Stimulated activated CD4-positive, alpha-beta T cell treated with anti-CD3 and anti-CD28 coated beads, Interleukin-12 subunit alpha, Interleukin-12 subunit beta, amount 100 ng/mL, for 48 hours (primary cell): Measurements from ENCODE around the gene PTPRN2.
"Not testable (repeated sequence)": the region's sequence is repeated elsewhere in the genome, so short reads cannot be mapped to it uniquely, and the experiment has no call there.

Experiments used
- DNase-seq, 3 donors: peaks; one replicate each; pipeline ENCODE4 v3.0.0-alpha.2; 2020; ENCODE audit warnings: low read depth in 2 of 3, low spot score in 1 of 3

PTPRN2 gene

DNA sequence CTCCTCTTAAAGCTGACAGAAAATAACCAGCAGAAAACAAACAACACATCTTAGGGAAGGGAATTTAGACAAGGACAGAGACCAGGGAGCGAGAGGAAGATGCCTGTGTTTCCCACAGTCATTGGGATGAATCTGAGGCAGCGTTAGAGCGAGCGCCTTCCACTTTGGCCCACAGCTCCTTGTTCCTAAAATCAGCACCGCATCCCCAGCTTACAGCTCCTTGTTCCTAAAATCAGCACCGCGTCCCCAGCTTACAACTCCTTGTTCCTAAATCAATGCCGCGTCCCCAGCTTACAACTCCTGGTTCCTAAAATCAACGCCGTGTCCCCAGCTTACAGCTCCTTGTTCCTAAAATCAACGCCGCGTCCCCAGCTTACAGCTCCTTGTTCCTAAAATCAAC is 593.3 kb downstream of the PTPRN2 start:
- no peak for DNase-seq

DNA sequence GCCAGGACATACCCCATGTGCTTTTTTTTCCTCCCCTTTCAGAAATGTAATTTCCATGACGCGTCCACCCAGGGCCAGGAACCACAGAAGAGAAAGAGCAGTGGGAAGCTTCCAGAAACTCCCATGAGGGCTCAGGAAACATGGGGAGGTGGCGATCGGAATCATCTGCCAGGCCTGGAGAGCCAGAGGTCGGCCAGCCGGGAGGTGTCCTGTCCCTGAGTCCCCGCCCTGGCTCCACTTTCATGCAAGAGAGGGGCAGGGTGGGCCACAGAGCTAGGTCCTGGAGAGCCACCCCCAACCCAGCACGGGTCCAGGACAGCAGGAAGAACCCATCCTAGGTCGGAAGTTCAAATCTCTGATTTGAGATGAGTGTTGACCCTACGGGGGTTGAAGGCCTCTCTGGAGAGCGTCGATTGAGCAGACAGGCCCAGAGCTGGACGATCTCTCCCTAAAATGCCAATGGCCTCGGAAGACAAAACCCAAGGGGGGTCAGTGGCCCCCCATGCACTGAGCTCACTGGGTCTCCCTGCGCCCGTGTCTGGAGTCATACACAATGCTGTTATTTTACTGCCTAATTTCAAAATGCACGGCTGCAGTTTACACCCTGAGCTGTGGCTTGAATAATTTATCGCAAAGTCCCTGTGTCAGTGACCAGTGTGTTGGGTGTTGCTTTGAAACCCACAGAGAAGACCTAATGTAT is 594.1 kb downstream of the PTPRN2 start:
- no peak for DNase-seq

DNA sequence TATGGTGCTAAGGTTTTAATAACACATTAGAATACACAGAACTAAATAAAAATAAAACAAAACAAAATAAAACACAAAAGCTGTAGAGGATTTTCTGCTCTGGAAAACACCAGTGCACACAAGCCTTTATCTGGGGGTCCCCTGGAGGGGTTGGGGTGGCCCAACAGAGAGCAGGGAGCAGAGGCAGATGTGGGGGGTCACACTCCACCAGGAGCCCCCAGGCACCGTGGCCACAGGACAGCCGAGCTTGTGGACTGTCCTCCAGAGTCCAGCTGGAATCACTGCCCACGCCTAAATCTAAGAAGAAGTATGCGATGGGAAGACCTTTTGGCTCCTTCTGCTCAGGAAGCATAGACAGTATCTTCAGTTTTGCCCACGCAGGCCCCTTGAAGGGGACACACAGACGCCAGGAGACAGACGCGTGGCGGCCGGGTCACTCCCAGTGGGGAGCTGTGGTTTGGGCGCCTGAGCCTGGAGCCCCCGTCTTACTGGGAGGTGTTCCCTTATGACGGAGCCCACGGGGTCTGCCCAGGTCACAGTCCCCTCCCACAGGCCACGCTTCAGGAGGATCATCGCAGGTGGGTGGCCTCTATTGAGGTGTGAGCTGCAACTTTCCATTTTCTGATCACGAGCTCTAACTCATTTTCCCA is 595.0 kb downstream of the PTPRN2 start:
- no peak for DNase-seq

DNA sequence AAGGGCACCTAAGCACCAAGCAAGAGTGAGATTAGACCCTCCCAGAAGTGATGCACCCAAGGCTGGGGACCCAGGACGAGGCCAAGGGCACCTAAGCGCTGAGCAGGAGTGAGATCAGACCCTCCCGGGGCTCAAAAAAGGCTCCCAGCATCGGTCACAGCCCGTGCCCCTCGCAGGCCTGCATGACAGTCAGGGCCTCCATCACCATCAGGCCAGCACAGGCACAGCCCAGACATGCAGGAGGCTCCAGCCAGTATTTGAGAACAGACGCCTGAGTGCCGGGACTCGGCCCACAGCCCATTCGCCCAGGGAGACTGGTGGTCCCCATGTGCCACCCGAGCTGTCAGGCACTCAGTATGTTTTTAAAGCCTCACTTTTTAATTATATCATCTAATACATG is 595.9 kb downstream of the PTPRN2 start:
- no peak for DNase-seq

DNA sequence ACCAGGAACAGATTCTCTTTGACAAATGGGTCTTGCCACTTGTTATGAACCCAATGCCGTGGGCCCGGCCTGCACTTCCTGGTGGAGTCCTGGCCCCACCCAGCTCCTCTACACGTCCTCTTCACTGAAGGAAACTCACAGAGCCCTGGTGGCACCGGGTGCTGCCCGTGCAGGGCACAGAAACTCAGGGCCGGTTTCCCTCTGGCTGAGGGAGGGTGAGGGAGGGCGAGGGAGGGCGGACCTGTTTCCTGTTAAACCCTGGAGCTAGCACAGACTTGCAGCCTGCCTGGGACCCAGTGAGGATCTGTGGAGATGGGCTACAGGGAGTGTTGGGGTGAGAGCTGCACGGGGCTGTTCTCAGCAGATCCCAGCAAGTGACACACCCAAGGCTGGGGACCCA is 596.3 kb downstream of the PTPRN2 start:
- no peak for DNase-seq

DNA sequence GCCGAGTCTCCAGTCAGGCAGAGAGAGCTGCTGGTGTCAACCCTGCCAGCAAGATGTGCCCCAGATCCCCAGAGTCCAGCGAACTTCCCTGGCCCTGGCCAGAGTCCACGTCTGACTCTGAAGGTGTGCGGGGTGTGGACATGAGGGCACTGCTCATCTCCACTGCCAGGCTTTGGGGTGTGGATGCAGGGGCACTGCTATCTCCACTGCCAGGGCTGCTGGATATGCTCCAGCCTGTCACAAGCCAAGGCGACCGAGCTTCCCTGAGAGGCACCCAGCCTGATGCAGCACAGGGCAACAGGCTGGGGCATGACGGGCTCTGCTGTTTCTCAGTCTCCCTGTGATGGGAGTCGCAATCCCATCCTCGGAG is 596.8 kb downstream of the PTPRN2 start:
- DNase-seq: no peak

DNA sequence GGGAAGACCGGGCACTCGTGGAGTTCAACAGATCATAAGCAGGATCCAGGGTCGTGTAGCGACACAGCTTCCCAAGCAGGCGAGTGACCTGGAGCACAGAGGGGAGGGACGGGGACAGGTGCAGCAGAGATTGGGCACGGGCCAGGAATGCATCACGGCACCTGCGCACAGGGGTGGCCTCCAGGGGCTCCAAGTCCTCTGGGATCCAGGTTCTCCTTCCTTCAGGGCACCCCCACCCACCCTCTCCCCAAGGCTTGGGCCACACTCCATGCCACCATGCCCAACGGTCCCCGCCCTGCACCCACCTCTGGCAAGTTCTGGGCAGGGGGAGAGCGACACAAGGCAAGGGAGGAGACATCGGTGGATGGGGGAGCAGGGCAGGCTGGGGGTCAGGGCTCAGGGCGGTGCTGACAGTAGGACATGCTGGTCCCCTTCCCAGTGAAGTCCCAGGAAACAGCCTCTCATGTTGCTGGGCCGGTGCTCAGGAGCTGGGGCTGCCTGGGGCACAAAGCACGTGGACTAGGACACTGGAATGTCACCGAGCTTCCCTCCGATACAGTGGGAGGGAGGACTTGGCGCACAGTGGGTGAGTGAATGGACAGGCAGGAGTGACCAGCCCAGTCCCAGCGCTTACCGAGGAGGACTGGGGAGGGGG is 597.3 kb downstream of the PTPRN2 start:
- DNase-seq: no peak

DNA sequence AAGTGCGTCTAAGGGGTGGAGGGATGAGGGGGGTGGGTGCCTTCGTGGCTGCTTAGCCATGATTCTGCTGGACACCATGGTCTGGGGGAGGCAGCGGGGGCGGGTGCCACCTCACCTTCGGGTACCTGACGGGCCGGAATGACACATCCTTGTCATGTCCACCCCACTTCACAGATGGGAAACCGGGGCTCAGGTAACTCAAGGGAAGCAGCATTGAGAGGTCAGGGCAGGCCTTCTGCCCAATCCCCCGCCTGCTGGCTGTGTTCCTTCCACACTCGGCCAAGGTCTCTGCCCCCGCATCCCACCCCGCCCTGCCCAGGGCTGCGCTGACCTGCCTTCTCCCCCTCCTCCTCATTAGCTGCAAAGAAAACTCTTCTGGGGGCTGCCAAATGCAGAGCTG is 598.0 kb downstream of the PTPRN2 start:
- no peak for DNase-seq

DNA sequence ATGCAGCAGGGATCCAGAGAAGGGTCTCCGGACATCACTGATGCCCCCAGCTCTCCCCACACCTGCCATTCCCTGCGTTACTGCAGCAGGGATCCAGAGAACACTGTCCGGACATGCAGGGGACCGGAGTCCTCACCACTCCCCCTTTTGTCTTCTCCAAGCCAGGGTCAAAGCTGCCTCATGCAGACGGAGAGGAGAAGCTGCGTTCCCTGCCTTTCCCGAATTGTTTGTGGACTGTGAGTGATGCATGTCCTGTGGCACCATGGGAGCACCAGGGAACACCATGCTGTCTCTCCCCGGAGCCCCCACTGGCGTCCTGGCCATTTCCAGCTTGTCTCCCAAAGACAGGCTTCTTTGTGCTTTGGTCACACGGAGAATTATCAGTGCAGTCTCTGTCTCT is 599.7 kb downstream of the PTPRN2 start:
- no peak for DNase-seq

DNA sequence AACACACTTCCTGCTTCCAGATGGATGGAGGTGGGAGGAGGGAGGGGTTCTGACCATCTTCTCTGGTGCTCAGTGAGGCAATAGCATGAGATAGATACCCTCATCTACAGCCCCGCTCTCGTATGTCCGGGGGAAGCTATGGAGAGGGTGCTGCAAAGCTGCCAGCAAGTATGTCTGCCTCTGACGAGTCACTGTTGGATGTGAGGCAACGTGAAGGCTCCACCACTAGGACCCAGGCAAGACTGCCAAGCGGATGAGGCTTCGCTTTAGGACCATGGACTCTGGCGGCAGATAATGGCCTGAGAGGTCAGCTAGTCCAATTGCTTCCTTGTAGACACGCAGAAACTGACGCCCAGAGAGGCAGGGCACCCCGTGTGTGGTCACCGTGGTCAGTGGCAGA is 601.6 kb downstream of the PTPRN2 start:
- DNase-seq: no peak

DNA sequence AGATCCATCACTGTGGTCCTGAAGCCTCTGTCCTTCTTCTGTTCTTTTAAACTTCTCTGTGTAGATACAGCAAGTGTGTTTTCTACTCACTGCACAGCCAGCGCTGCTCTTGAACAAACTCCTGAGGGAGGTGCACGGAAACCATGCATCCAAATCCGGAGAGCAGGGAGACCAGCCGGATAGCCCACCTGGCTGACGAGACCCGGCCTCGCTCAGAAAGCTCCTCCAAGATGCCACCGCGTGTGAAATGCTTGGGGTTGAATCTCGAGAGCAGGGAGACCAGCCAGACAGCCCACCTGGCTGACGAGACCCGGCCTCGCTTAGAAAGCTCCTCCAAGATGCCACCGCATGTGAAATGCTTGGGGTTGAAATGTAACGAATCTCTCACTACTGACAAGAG is 602.0 kb downstream of the PTPRN2 start:
- no peak for DNase-seq

DNA sequence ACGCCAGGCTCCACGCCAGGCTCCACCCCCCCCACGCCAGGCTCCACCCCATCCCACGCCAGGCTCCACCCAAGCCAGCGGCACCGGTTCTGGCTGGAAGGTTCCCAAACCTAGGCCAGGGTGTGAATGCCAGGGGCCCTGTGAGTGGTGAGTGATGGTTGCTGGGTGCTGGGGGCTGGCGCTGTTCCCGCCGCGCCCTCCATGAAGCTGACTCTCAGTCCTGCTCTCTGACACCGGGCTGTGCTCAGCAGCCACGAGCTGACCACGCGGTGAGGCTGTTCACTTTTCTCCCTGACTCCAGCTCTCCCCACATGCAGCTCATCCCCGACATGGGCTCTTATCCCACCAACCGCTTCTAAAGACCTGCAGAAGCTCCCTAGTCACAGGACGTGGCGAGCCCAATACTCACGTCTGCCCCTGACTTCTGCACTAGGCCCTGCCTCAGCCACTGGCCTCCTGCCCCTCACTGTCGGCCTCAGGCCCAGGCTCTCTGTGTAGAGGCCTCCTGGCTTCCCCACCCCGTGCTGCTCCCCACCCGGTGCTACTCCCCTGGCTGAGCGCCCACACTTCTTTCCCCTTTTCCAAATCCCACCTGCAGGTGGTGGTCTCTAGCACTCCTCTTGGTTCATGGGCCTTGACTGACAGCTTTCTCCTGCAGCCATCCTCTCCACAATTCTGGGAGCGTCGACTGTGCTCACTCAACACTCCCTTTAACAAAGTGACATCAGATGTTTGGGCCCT is 603.0 kb downstream of the PTPRN2 start:
- no peak for DNase-seq

DNA sequence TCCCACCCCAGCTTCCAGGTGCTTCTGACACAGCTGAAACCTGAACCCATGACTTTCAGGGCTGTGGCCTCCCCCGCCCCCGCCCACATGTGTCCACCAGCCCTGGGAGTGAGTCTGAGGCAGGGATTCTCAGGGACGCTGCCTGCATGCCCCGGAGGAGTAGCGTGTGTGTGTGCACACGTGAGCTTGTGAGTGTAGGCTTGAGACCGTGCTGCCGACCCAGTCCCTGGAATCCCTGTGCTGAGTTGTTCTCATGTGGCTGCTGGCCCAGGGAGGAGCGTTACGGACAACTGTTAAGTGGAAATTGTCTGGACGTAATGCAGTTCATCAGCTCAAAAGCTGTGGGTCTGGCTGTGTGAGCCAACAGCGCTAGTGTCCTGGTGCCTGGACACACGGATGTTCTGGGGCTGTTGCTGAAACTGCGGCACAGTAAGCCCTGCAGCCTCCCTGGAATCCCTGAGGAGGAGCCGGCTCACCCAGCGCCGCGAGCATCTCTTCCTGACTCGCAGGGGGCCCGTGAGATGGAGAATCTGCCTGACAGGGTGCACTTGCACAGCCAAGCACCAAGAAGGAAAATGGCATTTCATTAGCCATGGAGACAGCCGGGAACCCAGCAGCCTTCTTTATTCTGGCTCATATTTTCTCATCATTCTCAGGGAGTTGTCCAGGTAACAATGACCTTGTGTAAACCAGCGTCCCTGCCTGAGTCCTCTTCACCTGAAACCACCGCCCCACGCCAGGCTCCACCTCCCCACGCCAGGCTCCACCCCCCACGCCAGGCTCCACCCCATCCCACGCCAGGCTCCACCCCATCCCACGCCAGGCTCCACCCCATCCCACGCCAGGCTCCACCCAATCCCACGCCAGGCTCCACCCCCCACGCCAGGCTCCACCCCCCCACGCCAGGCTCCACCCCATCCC is 603.9 kb downstream of the PTPRN2 start:
- DNase-seq: no peak

DNA sequence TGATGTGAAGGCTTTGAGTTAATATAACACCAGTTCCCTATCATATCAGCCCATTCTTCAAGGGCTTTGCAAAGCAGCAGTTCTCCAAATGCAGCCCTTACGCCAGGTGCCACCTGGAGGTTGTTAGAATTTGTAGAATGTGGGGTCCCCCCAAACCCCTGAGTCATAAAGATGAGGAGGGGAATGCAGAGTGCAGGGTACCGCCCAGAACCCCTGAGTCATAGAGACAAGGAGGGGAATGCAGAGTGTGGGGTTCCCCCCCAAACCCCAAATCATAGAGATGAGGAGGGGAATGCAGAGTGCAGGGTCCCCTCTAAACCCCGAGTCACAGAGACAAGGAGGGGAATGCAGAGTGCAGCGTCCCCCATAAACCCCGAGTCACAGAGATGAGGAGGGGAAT is 605.8 kb downstream of the PTPRN2 start:
- no peak for DNase-seq

DNA sequence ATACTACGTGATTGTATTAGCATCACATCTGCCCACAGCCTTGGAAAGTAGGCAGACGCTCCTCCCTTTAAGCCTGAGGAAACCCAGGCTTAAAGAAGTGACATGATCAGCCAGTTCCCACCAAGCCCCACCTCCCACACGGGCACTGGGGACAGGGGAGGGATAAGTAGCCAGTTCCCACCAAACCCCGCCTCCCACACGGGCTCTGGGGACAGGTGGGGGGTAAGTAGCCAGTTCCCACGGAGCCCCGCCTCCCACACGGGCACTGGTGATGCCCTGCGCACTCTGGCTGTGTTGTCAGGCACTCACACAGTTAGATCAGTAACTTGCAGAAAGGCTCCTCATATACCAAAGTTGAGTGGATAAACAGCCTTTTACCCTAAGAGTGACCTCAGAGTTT is 606.8 kb downstream of the PTPRN2 start:
- DNase-seq: no peak

DNA sequence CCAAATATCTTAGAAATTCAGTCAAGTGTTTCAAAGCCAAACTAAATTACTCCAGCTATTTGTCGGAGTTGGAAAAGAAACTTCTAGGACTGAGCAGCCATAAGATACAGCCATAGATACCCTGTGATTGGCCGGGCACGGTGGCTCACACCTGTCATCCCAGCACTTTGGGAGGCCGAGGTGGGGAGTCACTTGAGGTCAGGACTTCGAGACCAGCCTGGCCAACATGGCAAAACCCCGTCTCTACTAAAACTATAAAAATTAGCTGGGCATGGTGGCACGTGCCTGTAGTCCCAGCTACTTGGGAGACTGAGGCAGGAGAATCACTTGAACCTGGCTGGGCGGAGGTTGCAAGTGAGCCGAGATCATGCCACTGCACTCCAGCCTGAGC is 607.3 kb downstream of the PTPRN2 start:
- not testable (repeated sequence) for DNase-seq

DNA sequence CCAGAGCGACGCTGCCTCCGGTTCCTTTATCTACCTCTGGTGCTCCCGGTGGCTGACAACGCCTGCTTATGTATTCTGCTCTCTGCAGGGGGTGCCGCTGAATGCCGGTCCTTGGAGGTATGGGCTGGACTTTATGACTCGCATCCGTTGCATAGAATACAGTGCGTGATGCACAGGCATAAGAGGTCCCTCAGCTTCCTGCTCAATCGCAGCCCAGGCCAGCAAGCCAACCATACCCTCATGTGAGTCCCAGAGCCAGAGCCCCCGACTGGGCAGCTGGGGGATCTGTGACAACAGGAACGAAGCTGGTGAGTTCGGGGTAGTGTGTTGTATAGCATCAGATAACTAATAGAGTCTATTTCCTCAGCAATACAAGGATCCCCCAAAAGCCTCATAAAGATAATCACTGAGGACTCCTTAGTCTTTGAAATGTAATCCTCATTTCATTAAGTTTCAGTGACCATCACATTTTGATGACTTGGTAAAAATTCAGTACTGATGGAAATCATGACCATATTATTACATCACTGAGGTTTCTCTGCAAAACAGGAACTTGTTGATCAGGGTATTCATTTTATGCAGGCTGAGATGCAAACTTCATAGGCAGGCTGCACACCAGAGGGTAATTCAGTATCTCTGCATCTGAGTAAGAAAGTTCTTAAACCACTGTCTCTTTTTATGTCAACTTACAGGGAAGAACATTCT is 607.8 kb downstream of the PTPRN2 start:
- DNase-seq: no peak

DNA sequence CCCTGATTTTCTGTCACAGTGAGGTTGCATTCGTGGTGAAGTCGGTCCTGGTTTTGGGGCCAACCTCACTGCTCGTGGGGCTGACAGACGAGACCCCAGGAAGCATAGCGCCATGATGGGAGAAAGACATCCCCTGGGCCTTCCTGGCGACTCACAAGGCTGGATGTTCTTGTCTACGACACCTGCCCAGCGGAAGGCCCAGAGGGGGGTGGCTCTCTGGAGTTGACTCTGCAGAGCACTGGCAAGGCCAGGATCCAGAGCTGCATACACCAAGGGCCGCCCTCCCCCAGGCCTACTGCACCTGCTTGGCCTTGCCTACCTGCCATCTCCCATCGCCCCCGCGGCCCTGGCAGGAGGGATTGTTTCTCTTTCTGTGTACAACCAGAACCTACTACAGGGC is 608.9 kb downstream of the PTPRN2 start:
- DNase-seq: no peak

DNA sequence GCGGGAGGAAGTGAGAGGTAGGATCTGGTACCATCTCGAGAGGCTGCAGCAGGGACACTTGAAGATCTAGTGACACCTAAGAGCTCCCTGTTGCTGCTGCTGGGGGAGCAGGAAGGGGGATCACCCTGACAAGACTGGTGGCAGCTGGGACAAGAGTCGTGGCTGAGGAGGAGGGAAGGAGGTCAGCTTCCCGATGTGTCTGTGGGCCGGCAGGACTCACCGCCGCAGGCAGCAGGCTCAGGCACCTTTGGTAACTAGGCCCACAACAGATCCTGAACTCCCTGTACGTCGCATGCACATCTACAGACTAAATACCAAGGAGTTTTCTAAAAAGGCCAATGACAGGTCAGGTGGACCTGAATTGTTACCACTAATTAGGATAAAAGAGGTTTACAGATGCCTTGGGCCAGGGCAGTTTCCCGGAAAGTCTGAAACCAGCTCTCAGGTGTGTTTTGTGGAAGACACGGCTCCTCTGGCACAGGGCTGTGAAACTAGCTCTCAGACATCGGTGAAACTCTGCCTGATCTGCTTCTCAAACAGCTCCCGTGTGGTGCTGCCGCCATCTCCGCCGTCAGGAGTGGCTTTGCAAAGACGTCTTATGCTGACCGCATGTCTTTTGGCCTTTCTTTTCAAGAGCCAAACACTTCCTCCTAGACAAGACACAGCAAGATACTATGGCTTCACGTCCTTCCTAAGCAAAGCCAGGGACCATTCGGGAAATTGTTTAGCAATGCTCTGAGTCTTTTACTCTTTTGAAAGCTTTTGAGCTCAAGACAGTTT is 609.7 kb downstream of the PTPRN2 start:
- DNase-seq: no peak

DNA sequence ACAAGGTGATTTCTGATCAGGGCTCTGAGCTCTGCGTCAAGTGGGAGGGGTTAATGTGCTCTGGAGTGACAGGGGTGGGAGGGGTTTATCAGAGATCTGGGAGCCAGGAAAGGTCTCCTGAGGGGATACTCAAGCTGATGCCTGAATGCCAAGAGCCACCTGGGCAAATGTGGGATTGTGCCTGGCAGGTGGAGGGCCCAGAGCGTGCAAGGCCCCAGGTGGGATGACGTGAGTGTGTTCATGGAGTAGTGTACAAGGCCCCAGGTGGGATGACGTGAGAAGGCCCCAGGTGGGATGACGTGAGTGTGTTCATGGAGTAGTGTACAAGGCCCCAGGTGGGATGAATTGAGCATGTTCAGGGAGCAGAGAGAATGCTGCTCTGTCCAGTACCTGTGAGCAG is 610.3 kb downstream of the PTPRN2 start:
- DNase-seq: no peak
